H9 (cell line): ENCODE data around the gene UQCC3. TPM values are rescaled to one million over a fixed set of nuclear protein-coding genes. Genes with fewer than 3 reads are reported as not detected.

ENCODE experiments used
- DNase-seq: peaks from one replicate; pipeline ENCODE4 v3.0.0-alpha.2; 2017
- H2AFZ ChIP-seq: one replicate; pipeline ENCODE4 v1.6.1; 2013; ENCODE audit warnings: mild to moderate bottlenecking, low read length, control low read depth, moderate library complexity
- H2AK5ac ChIP-seq: 2 replicates; pipeline ENCODE4 v1.6.1; 2013; ENCODE audit warnings: low read length, control low read depth, mixed read lengths; ENCODE audit not compliant: insufficient read length
- H2BK120ac ChIP-seq: one replicate; pipeline ENCODE4 v1.6.1; 2013; ENCODE audit warnings: low read depth, mild to moderate bottlenecking, low read length, control low read depth, inconsistent platforms; ENCODE audit not compliant: poor library complexity, severe bottlenecking
- H2BK12ac ChIP-seq: 2 replicates; pipeline ENCODE4 v1.6.1; 2013; ENCODE audit warnings: low read length, control low read depth, mixed read lengths, low read depth; ENCODE audit not compliant: insufficient read length
- H2BK15ac ChIP-seq: 2 replicates; pipeline ENCODE4 v1.6.1; 2013; ENCODE audit warnings: low read depth, low read length, control low read depth
- H2BK20ac ChIP-seq: one replicate; pipeline ENCODE4 v1.6.1; 2013; ENCODE audit warnings: low read depth, mild to moderate bottlenecking, low read length, control low read depth, inconsistent platforms; ENCODE audit not compliant: poor library complexity, severe bottlenecking
- H2BK5ac ChIP-seq: 2 replicates; pipeline ENCODE4 v1.6.1; 2013; ENCODE audit warnings: low read length, control low read depth, mixed read lengths; ENCODE audit not compliant: insufficient read length
- H3K14ac ChIP-seq: 2 replicates; pipeline ENCODE4 v1.6.1; 2013; ENCODE audit warnings: low read length, control low read depth; ENCODE audit not compliant: insufficient read depth
- H3K18ac ChIP-seq: 2 replicates; pipeline ENCODE4 v1.6.1; 2013; ENCODE audit warnings: low read depth, mild to moderate bottlenecking, mixed read lengths, low read length, control low read depth; ENCODE audit not compliant: insufficient read length
- H3K23ac ChIP-seq: 2 replicates; pipeline ENCODE4 v1.6.1; 2013; ENCODE audit warnings: low read length, control low read depth, mixed read lengths, low read depth; ENCODE audit not compliant: insufficient read length
- H3K23me2 ChIP-seq: 2 replicates; pipeline ENCODE4 v1.6.1; 2013; ENCODE audit warnings: low read depth, mild to moderate bottlenecking, mixed read lengths, low read length, control low read depth; ENCODE audit not compliant: insufficient read length, poor library complexity, severe bottlenecking
- H3K27ac ChIP-seq: 2 replicates; pipeline ENCODE4 v1.5.1; 2013; ENCODE audit warnings: low read length, control low read depth, mixed read lengths, low read depth; ENCODE audit not compliant: insufficient read length
- H3K27me3 ChIP-seq: 2 replicates; pipeline ENCODE4 v1.6.1; 2013; ENCODE audit warnings: low read length, control low read depth, inconsistent platforms; ENCODE audit not compliant: insufficient read depth
- H3K4ac ChIP-seq: 2 replicates; pipeline ENCODE4 v1.6.1; 2013; ENCODE audit warnings: low read depth, mild to moderate bottlenecking, control low read depth, inconsistent platforms, low read length, moderate library complexity
- H3K4me1 ChIP-seq: 2 replicates; pipeline ENCODE4 v1.6.1; 2013; ENCODE audit warnings: low read length, control low read depth, inconsistent platforms; ENCODE audit not compliant: insufficient read depth
- H3K4me2 ChIP-seq: 2 replicates; pipeline ENCODE4 v1.6.1; 2013; ENCODE audit warnings: low read length, control low read depth, mixed read lengths; ENCODE audit not compliant: insufficient read length, insufficient read depth
- H3K56ac ChIP-seq: 2 replicates; pipeline ENCODE4 v1.6.1; 2013; ENCODE audit warnings: low read depth, mild to moderate bottlenecking, mixed read lengths, low read length, control low read depth; ENCODE audit not compliant: insufficient read length
- H3K79me1 ChIP-seq: 2 replicates; pipeline ENCODE4 v1.6.1; 2013; ENCODE audit warnings: low read depth, mild to moderate bottlenecking, moderate library complexity, low read length, control low read depth, inconsistent platforms; ENCODE audit not compliant: insufficient read depth, poor library complexity, severe bottlenecking
- H3K79me2 ChIP-seq: 2 replicates; pipeline ENCODE4 v1.6.1; 2013; ENCODE audit warnings: low read length, control low read depth, inconsistent platforms; ENCODE audit not compliant: insufficient read depth
- H3K9ac ChIP-seq: 2 replicates; pipeline ENCODE4 v1.6.1; 2013; ENCODE audit warnings: low read length, control low read depth, mixed read lengths; ENCODE audit not compliant: insufficient read length; ENCODE audit errors: extremely low read depth
- H3K9me3 ChIP-seq: one replicate; pipeline ENCODE4 v1.6.1; 2013; ENCODE audit warnings: low read depth, low read length, inconsistent platforms; ENCODE audit not compliant: control insufficient read depth
- H3T11ph ChIP-seq: one replicate; pipeline ENCODE4 v1.6.1; 2013; ENCODE audit warnings: mild to moderate bottlenecking, low read length, control low read depth, inconsistent platforms
- H4K20me1 ChIP-seq: one replicate; pipeline ENCODE4 v1.6.1; 2013; ENCODE audit not compliant: control insufficient read depth, insufficient read length, insufficient read depth
- H4K5ac ChIP-seq: 2 replicates; pipeline ENCODE4 v1.6.1; 2013; ENCODE audit warnings: low read depth, mild to moderate bottlenecking, mixed read lengths, low read length, control low read depth; ENCODE audit not compliant: insufficient read length
- H4K8ac ChIP-seq: replicated peaks from 2 replicates; pipeline ENCODE4 v1.6.1; 2013; ENCODE audit warnings: low read length, control low read depth, mixed read lengths, low read depth; ENCODE audit not compliant: insufficient read length
- H4K91ac ChIP-seq: 2 replicates; pipeline ENCODE4 v1.6.1; 2013; ENCODE audit warnings: low read depth, mild to moderate bottlenecking, moderate library complexity, mixed read lengths, low read length, control low read depth; ENCODE audit not compliant: insufficient read length
- H3K27ac Mint-ChIP-seq, 3 experiments: 2 replicates in 2 of 3; 3 replicates in 1 of 3; pipeline ENCODE4 v1.8.0; 2020 to 2021; ENCODE audit warnings: mixed read lengths in 3 of 3, mild to moderate bottlenecking in 1 of 3, moderate library complexity in 1 of 3
- H3K27me3 Mint-ChIP-seq: 2 replicates; pipeline ENCODE4 v1.8.0; 2021; ENCODE audit warnings: low read depth, mild to moderate bottlenecking, moderate library complexity, mixed read lengths
- H3K36me3 Mint-ChIP-seq, 3 experiments: 2 replicates in 2 of 3; 3 replicates in 1 of 3; pipeline ENCODE4 v1.8.0; 2020 to 2021; ENCODE audit warnings: low read depth in 3 of 3, mixed read lengths in 3 of 3; ENCODE audit not compliant: insufficient read depth in 1 of 3
- H3K4me1 Mint-ChIP-seq, 2 experiments: 2 replicates each; pipeline ENCODE4 v1.8.0; 2020; ENCODE audit warnings: mixed read lengths in 2 of 2
- H3K4me3 Mint-ChIP-seq, 2 experiments: 2 replicates in 1 of 2; 3 replicates in 1 of 2; pipeline ENCODE4 v1.8.0; 2020 to 2021; ENCODE audit warnings: mild to moderate bottlenecking in 2 of 2, mixed read lengths in 2 of 2, moderate library complexity in 1 of 2
- H3K9me3 Mint-ChIP-seq, 2 experiments: 2 replicates in 1 of 2; 3 replicates in 1 of 2; pipeline ENCODE4 v1.8.0; 2020; ENCODE audit warnings: mild to moderate bottlenecking in 2 of 2, mixed read lengths in 2 of 2, moderate library complexity in 1 of 2
- CTCF ChIP-seq: fragments of 200-600 bp; sonication (generic); conservative IDR thresholded peaks from 3 replicates; pipeline ENCODE4 v1.8.0; 2021; ENCODE audit warnings: antibody characterized with exemption, mild to moderate bottlenecking
- WGBS: extraction: QIAGEN DNeasy Blood & Tissue Kit; methylation state at CpG from one replicate; pipeline ENCODE4 v1.1.7; 2013; ENCODE audit warnings: missing lambda C conversion rate, low lambda C conversion rate, mixed read lengths; ENCODE audit not compliant: insufficient read length; ENCODE audit errors: extremely low coverage; 5-methylcytosine and 5-hydroxymethylcytosine counted together
- total RNA-seq: library from RNA; stranded (reverse); gene quantifications from 2 replicates; pipeline ENCODE4 v1.2.1, GENCODE V29; 2021

UQCC3 gene
- total RNA-seq, 1 experiment from 2014 or later: 11.1 TPM

- Histone ChIP-seq H2BK20ac (no peak overlapping the region), H2BK5ac (peak overlapping the region; percentile 92), H3K23ac (no peak overlapping the region), H2AFZ (no peak overlapping the region), H3K9ac (peak overlapping the region; percentile 89), H3K79me2 (no peaks in the 10 kb centered on the region; the same call in 1 of the 2 replicates), H3T11ph (no peak overlapping the region), H3K56ac (peak overlapping the region; percentile 7), H3K9me3 (no peaks in the 10 kb centered on the region), H2BK120ac (peak overlapping the region; percentile 39), H3K4me2 (peak overlapping the region; percentile 99), H3K4me1 (peaks cover 2% of the 10 kb centered on the region; the same call in 1 of the 2 replicates), H4K91ac (peak overlapping the region; percentile 10), H3K79me1 (no peaks in the 10 kb centered on the region), H3K4ac (no peak overlapping the region), H3K27me3 (no peaks in the 10 kb centered on the region), H4K8ac (no peak overlapping the region), H3K27ac (peak overlapping the region; percentile 92), H2BK12ac (no peak overlapping the region), H4K20me1 (no peaks in the 10 kb centered on the region), H2BK15ac (no peak overlapping the region), H3K23me2 (peaks cover 28% of the 10 kb centered on the region), H3K18ac (peak overlapping the region; percentile 96), H4K5ac (peak overlapping the region; percentile 97), H2AK5ac (no peak overlapping the region), H3K14ac (peak overlapping the region; percentile 93; the same call in 1 of the 2 replicates)
- H3K4me3 Mint-ChIP-seq: peak overlapping the region; percentile 84 to 91
- TF ChIP-seq CTCF: no peak
- peaks cover 47 to 56% of the 10 kb centered on the region in 2 experiments for H3K4me1 Mint-ChIP-seq
- no peaks in the 10 kb centered on the region for H3K27me3 Mint-ChIP-seq
- no peaks in the 10 kb centered on the region; a peak in 1 of 5 replicates for H3K9me3 Mint-ChIP-seq
- DNase-seq: no peak
- H3K27ac Mint-ChIP-seq: peak overlapping the region; percentile 100
- no CpG with 5 or more reads among the region's 7 CpGs for WGBS
- peaks cover 23 to 50% (median 43%) of the 10 kb centered on the region in 3 experiments for H3K36me3 Mint-ChIP-seq
Observed at GRCh38 chr11:62710001-62710345, 38.5 kb downstream of the UQCC3 start.
